ENCODE measurements around the gene MARK2.

GRCh38 chr11:63913866-63914830 is 75.2 kb downstream of the MARK2 start:
- TF ChIP-seq POLR2A (IDR thresholded peaks at IDR 0.05) (no peak), CTCF (IDR thresholded peaks at IDR 0.05) (no peak)

Measured in esophagus squamous epithelium (tissue), 4 donors.